ENCODE results near the gene HDAC4.

DNA sequence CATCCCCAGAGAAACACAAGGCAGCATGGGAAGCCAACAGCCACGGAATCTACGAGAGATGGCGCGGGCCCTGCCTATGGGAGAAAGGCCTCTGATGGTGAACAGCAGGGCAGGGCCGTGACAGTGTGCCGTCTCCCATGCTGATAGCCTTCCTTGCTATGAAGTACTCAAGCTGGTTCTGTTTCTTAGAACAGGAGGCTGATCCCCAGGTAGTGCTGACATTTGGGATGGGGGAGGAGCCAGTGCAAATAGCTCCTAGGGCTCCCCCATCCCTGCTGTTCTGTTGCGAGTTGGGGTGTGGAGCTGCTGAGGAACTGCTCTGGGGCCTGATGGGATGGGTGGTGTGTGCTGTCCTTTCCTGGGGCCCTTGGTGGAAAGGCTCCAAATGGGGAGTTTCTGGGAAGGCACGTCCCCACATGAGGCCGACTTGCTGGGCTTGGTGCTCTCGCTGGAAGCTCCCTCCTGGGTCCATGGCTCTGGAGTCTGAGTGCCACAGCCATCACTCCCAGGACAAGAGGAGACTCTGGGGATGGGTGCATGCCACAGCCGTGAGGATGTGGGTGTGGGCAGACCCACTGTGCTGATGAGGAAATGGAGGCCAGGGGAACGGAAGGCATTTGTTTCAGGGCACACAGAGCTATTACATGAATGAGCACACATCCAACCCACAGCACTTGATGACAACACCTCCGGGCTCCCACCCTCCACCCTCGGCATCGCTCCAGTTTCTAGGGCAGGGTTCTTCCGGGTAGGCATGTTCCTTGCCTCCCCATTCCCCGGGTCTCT is 246.8 kb downstream of the HDAC4 start:
- TF ChIP-seq CTCF (conservative IDR thresholded peaks at IDR 0.05; ENCODE audit: low read length) (no peak), EZH2phosphoT487 (IDR thresholded peaks at IDR 0.05; ENCODE audit: borderline replicate concordance) (no peak)

All from Loucy (cell line).